ENCODE data around the gene PTPN1.

PTPN1 gene

GRCh38 chr20:50550531-50550930 is 40.3 kb downstream of the PTPN1 start:
- no peak overlapping the region for H3K27ac ChIP-seq (ENCODE audit: extremely low read depth, low read depth, low read length)
- TF ChIP-seq ZNF473 (tag by site-specific recombination; IDR thresholded peaks at IDR 0.05) (no peak), ZNF26 (tag by site-specific recombination; IDR thresholded peaks at IDR 0.05) (no peak), KLF9 (tag by site-specific recombination; IDR thresholded peaks at IDR 0.05; ENCODE audit: low read depth) (no peak), ZNF157 (tag by site-specific recombination; IDR thresholded peaks at IDR 0.05) (no peak), BCL11B (tag by site-specific recombination; IDR thresholded peaks at IDR 0.05; ENCODE audit: low read depth) (no peak), SCRT2 (tag by site-specific recombination; IDR thresholded peaks at IDR 0.05) (no peak), ZNF837 (tag by site-specific recombination; IDR thresholded peaks at IDR 0.05) (no peak), ZNF148 (tag by site-specific recombination; IDR thresholded peaks at IDR 0.05; ENCODE audit: borderline replicate concordance) (no peak), ZNF518A (tag by site-specific recombination; conservative IDR thresholded peaks at IDR 0.05; ENCODE audit: low read depth) (no peak), ZNF362 (tag by site-specific recombination; IDR thresholded peaks at IDR 0.05) (no peak), ZNF146 (tag by site-specific recombination; IDR thresholded peaks at IDR 0.05) (no peak), ZNF24 (tag by site-specific recombination; IDR thresholded peaks at IDR 0.05) (no peak), ZBTB10 (tag by site-specific recombination; IDR thresholded peaks at IDR 0.05) (no peak), ZSCAN30 (tag by site-specific recombination; IDR thresholded peaks at IDR 0.05) (no peak)
- ChIA-PET POLR2A (no interaction called here), CTCF (interaction anchor here (0.9 to 1.4 kb wide), 2 partner anchors 25 to 38 kb away, joined by 3 to 4 read pairs; no protein-coding TSS in a partner anchor)
- H3K4me1 ChIP-seq (ENCODE audit: control insufficient read depth, insufficient read depth, low read length): peaks cover 3% of the 10 kb centered on the region; the same call in 1 of the 2 replicates
- H3K36me3 ChIP-seq (ENCODE audit: control insufficient read depth in 2 of 2, insufficient read depth in 1 of 2, low read length in 2 of 2): peaks cover 4 to 5% of the 10 kb centered on the region in 2 experiments; a peak in 2 of 3 replicates
- H3K4me3 ChIP-seq (ENCODE audit: low read depth, low read length): no peak overlapping the region
- no peaks in the 10 kb centered on the region for H3K9me3 ChIP-seq (ENCODE audit: control insufficient read depth, insufficient read depth, low read depth, low read length)
